ENCODE measurements around the gene TSR1.
A peak's percentile ranks its signal among the peaks of the same experiment; 100 is the strongest.
"Not testable (repeated sequence)": the region's sequence is repeated elsewhere in the genome, so short reads cannot be mapped to it uniquely, and the experiment has no call there.

Gene TSR1

DNA sequence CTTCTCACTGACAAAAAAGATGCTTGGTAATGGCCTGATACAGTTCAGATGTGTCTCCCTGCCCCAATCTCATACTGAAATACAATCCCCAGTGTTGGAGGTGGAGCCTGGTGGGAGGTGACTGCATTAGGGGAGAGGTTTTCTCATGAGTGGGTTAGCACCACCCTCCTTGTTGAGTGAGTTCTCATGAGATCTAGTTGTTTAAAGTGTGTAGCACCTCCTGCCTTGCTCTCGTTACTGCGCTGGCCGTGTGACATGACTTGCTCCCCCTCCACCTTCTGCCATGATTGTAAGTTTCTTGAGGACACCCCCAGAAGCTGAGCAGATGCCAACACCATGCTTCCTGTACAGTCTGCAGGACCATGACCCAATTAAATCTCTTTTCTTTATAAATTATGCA is 5.0 kb downstream of the TSR1 start:
- TF ChIP-seq, protein P1, sequence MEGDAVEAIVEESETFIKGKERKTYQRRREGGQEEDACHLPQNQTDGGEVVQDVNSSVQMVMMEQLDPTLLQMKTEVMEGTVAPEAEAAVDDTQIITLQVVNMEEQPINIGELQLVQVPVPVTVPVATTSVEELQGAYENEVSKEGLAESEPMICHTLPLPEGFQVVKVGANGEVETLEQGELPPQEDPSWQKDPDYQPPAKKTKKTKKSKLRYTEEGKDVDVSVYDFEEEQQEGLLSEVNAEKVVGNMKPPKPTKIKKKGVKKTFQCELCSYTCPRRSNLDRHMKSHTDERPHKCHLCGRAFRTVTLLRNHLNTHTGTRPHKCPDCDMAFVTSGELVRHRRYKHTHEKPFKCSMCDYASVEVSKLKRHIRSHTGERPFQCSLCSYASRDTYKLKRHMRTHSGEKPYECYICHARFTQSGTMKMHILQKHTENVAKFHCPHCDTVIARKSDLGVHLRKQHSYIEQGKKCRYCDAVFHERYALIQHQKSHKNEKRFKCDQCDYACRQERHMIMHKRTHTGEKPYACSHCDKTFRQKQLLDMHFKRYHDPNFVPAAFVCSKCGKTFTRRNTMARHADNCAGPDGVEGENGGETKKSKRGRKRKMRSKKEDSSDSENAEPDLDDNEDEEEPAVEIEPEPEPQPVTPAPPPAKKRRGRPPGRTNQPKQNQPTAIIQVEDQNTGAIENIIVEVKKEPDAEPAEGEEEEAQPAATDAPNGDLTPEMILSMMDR (conservative IDR thresholded peaks at IDR 0.05; ENCODE audit: control insufficient read depth, insufficient read depth, low read depth, low read length), result no peak

DNA sequence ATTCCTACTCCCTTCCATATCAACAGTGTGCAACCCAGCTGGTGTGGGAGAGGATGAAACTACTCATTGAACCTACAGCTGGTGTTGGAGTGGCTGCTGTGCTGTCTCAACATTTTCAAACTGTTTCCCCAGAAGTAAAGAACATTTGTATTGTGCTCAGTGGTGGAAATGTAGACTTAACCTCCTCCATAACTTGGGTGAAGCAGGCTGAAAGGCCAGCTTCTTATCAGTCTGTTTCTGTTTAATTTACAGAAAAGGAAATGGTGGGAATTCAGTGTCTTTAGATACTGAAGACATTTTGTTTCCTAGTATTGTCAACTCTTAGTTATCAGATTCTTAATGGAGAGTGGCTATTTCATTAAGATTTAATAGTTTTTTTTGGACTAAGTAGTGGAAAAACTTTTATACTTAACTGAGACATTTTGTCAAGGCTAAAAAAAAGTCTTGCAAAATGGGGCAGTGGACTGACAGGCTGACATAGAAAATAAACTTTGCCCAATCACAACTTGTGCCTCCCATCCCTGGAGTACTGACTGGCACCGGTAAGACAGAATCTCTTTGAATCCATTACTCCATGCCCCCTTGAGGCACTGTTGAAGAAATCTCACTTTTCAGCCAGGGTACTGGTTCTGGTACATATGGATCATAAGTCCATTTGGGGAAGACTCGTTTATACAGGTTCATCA is 12.5 kb downstream of the TSR1 start:
- DNase-seq (ENCODE audit: low read depth), result no peak
- no peak overlapping the region for H3K4me3 ChIP-seq (ENCODE audit: control insufficient read depth, low read depth, low read length)
- TF ChIP-seq, protein P1 (conservative IDR thresholded peaks at IDR 0.05; ENCODE audit: control insufficient read depth, insufficient read depth, low read depth, low read length), result no peak

More for the DNA sequence above, 5.0 kb downstream of the TSR1 start:
- peak; percentile 19 for DNase-seq (ENCODE audit: low read depth)
- no peak overlapping the region for H3K4me3 ChIP-seq (ENCODE audit: control insufficient read depth, low read depth, low read length)

DNA sequence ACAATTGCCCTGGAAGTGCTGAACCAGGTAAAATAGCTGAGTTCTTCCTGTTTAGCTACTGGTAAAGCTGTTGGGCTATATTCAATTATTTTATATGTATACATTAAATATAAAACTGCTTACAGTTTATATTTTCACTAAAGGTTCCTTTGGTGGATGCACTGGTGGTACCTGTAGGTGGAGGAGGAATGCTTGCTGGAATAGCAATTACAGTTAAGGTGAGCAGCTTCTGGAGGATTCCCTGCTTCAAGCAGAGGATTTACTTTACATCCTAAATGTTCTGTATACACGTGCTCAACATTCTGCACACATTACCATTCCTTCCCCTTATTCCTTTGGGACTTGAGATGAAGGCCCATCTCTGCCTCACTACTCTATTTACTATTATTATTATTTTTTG is 14.9 kb downstream of the TSR1 start:
- H3K4me3 ChIP-seq (ENCODE audit: control insufficient read depth, low read depth, low read length), result no peak overlapping the region
- DNase-seq (ENCODE audit: low read depth), result no peak
- TF ChIP-seq, protein P1 (conservative IDR thresholded peaks at IDR 0.05; ENCODE audit: control insufficient read depth, insufficient read depth, low read depth, low read length), result no peak

DNA sequence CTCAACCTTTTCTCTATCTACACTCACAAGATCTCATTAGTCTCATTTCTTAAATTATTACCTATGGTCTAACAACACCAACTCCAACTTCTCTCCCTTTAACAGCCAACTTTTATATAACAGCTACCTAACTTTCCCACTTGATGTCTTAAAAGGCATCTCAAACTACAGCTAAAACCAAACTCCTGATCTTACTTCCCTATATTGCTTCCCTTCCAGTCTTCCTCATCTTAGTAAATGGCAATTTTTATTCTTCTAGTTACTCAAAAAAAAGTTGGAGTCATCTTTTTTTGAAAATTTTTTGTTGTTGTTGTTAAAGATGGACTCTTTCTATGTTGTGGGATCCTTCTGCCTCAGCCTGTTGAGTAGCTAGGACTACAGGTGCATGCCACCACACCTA is 17.2 kb downstream of the TSR1 start:
- DNase-seq (ENCODE audit: low read depth), result no peak
- TF ChIP-seq, protein P1 (conservative IDR thresholded peaks at IDR 0.05; ENCODE audit: control insufficient read depth, insufficient read depth, low read depth, low read length), result no peak
- no peak overlapping the region for H3K4me3 ChIP-seq (ENCODE audit: control insufficient read depth, low read depth, low read length)

DNA sequence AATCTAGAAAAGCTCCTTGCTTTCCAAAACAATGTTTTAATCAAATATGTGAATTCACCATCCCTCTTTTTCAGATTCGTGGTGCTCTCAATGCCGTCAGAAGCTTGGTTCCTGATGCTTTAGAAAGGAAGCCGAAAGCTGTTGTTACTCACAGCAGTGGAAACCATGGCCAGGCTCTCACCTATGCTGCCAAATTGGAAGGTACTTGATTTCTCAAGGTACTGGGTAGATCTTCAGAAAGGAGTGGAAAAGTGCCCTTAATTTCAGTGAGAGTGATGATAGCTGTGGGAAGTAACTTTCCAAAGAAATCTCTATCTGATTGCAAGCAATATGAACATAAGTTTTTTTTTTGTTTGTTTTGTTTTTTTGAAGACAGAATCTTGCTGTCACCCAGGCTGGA is 18.5 kb downstream of the TSR1 start:
- no peak for DNase-seq (ENCODE audit: low read depth)
- no peak overlapping the region for H3K4me3 ChIP-seq (ENCODE audit: control insufficient read depth, low read depth, low read length)
- TF ChIP-seq, protein P1 (conservative IDR thresholded peaks at IDR 0.05; ENCODE audit: control insufficient read depth, insufficient read depth, low read depth, low read length), result no peak

DNA sequence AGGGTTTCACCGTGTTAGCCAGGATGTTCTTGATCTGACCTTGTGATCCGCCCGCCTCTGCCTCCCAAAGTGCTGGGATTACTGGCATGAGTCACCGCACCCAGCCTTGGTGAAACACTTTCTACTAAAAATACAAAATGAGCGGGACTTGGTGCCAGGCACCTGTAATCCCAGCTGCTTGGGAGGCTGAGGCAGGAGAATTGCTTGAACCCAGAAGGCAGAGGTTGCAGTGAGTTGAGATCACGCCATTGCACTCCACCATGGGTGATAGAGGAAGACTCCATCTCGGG is 19.4 kb downstream of the TSR1 start:
- not testable (repeated sequence) for DNase-seq (ENCODE audit: low read depth); H3K4me3 ChIP-seq (ENCODE audit: control insufficient read depth, low read depth, low read length)

DNA sequence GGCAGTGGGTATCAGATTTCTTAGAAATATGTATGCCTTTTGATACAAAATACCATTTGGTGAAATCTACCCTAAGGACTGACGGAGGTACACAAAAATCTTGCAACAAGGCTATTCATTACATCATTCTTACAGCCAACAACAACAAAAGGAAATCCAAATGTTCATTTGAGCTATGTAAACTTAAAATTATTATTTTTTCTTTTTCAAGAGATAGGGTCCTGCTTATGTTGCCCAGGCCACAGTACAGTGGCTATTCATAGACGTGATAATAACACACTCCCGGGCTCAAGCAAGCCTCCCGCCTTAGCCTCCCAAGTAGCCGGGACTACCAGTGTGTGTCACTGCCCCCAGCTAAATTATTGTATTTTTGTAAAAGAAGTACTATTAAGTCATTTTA is 23.5 kb downstream of the TSR1 start:
- DNase-seq (ENCODE audit: low read depth), result no peak
- no peak overlapping the region for H3K4me3 ChIP-seq (ENCODE audit: control insufficient read depth, low read depth, low read length)
- TF ChIP-seq, protein P1 (conservative IDR thresholded peaks at IDR 0.05; ENCODE audit: control insufficient read depth, insufficient read depth, low read depth, low read length), result no peak

Data from fibroblast of mammary gland (primary cell).